WTC11 (cell line): Measurements from ENCODE around the gene KCNMA1. TPM values are rescaled to one million over a fixed set of nuclear protein-coding genes. Genes with fewer than 3 reads are reported as not detected.

Source experiments
- AFF4 ChIP-seq: sonication (generic); formaldehyde crosslinking; IDR thresholded peaks from 2 replicates; pipeline ENCODE4 v1.8.1; 2023; ENCODE audit warnings: mild to moderate bottlenecking, missing genetic modification reagents, borderline replicate concordance
- AR ChIP-seq: fragments of 250-450 bp; sonication (Bioruptor Pico); IDR thresholded peaks from 2 replicates; pipeline ENCODE4 v1.9.0; 2021; ENCODE audit warnings: mild to moderate bottlenecking
- EMX1 ChIP-seq: fragments of 250-450 bp; sonication (Bioruptor Pico); IDR thresholded peaks from 2 replicates; pipeline ENCODE4 v1.8.0; 2021; ENCODE audit warnings: mild to moderate bottlenecking
- GABPB1 ChIP-seq: sonication (generic); formaldehyde crosslinking; IDR thresholded peaks from 2 replicates; pipeline ENCODE4 v1.8.1; 2023; ENCODE audit warnings: mild to moderate bottlenecking, missing genetic modification reagents
- GRHL2 ChIP-seq: fragments of 250-450 bp; sonication (Bioruptor Pico); IDR thresholded peaks from 2 replicates; pipeline ENCODE4 v1.8.0; 2022; ENCODE audit warnings: mild to moderate bottlenecking, moderate library complexity; ENCODE audit not compliant: insufficient replicate concordance, severe bottlenecking
- GTF2I ChIP-seq: fragments of 250-450 bp; sonication (Bioruptor Pico); conservative IDR thresholded peaks from 2 replicates; pipeline ENCODE4 v1.4.0; 2021; ENCODE audit warnings: mild to moderate bottlenecking
- NR2C2 ChIP-seq: sonication (generic); formaldehyde crosslinking; IDR thresholded peaks from 2 replicates; pipeline ENCODE4 v1.8.0; 2022; ENCODE audit warnings: mild to moderate bottlenecking, missing genetic modification reagents
- PREB ChIP-seq: sonication (generic); formaldehyde crosslinking; IDR thresholded peaks from 2 replicates; pipeline ENCODE4 v1.8.1; 2022; ENCODE audit warnings: mild to moderate bottlenecking, missing genetic modification reagents, moderate library complexity, borderline replicate concordance
- SOX15 ChIP-seq: fragments of 250-450 bp; sonication (Bioruptor Pico); IDR thresholded peaks from 2 replicates; pipeline ENCODE4 v1.9.0; 2021; ENCODE audit warnings: mild to moderate bottlenecking
- ZNF425 ChIP-seq: fragments of 250-450 bp; sonication (Bioruptor Pico); conservative IDR thresholded peaks from 2 replicates; pipeline ENCODE4 v1.9.0; 2021; ENCODE audit warnings: mild to moderate bottlenecking
- total RNA-seq: library from RNA; stranded (reverse); gene quantifications from 3 replicates; pipeline ENCODE4 v1.2.3, GENCODE V29; 2021
- TF ChIP-seq, protein P1 (sequence below): sonication (generic); formaldehyde crosslinking; IDR thresholded peaks from 2 replicates; pipeline ENCODE4 v1.8.0; 2022; ENCODE audit warnings: missing genetic modification reagents

KCNMA1 gene
- total RNA-seq, 1 experiment from 2014 or later: 7.3 TPM

DNA sequence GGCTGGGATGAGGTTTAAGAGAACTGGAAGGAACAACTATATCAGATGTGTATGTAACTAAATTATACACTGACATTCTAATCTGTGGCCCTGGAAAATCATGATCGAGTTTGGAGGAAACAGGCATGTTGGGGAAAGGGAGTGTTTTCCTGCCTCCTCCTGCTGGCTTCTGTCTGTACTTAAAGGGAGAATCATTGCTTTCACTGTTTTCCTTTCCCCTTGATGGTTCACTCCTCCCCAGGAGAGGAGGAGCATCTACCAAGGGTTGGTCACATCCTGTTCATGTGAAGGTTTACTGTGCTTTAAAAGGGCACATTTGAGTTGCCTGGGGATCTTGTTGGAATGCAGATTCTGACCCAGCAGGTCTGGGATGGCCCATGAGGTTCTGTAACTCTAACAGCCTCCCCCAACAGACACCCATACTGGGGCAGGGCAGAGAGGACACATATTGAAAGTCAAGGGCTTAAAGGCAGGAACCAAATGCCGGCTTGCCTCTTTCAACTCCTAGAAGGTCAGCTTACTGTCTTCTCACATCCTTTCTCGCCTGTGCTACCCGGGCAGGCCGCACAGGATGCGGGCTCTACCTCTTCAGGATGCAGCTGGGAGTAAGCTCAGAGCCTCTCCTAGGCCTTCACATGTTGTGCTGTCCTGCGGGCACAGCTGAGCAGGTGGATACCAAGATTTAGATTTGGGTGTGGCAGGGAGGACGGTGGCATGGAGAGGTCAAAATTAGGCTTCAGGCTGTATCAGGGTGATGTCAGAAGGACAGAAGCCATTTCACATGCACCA lies 694.8 kb downstream of the KCNMA1 start (continued):
- TF ChIP-seq, protein P1, sequence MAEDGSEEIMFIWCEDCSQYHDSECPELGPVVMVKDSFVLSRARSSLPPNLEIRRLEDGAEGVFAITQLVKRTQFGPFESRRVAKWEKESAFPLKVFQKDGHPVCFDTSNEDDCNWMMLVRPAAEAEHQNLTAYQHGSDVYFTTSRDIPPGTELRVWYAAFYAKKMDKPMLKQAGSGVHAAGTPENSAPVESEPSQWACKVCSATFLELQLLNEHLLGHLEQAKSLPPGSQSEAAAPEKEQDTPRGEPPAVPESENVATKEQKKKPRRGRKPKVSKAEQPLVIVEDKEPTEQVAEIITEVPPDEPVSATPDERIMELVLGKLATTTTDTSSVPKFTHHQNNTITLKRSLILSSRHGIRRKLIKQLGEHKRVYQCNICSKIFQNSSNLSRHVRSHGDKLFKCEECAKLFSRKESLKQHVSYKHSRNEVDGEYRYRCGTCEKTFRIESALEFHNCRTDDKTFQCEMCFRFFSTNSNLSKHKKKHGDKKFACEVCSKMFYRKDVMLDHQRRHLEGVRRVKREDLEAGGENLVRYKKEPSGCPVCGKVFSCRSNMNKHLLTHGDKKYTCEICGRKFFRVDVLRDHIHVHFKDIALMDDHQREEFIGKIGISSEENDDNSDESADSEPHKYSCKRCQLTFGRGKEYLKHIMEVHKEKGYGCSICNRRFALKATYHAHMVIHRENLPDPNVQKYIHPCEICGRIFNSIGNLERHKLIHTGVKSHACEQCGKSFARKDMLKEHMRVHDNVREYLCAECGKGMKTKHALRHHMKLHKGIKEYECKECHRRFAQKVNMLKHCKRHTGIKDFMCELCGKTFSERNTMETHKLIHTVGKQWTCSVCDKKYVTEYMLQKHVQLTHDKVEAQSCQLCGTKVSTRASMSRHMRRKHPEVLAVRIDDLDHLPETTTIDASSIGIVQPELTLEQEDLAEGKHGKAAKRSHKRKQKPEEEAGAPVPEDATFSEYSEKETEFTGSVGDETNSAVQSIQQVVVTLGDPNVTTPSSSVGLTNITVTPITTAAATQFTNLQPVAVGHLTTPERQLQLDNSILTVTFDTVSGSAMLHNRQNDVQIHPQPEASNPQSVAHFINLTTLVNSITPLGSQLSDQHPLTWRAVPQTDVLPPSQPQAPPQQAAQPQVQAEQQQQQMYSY (CRISPR knock-in tag): no peak
- TF ChIP-seq SOX15 (CRISPR knock-in tag) (no peak), AFF4 (CRISPR knock-in tag) (no peak), AR (CRISPR knock-in tag) (no peak), ZNF425 (no peak), EMX1 (CRISPR knock-in tag) (no peak), GTF2I (CRISPR knock-in tag) (no peak), GABPB1 (CRISPR knock-in tag) (no peak), GRHL2 (CRISPR knock-in tag) (no peak), NR2C2 (CRISPR knock-in tag) (no peak), PREB (CRISPR knock-in tag) (no peak)
- TF ChIP-seq, all 79 proteins: peak for 0
